Limb (tissue), 2 donors: Measurements from ENCODE around the gene FNIP2.
"Not testable (repeated sequence)": the region's sequence is repeated elsewhere in the genome, so short reads cannot be mapped to it uniquely, and the experiment has no call there.

Experiments used
- DNase-seq, 2 donors: peaks; one replicate each; pipeline ENCODE4 v3.0.0-alpha.2; 2016; ENCODE audit errors: extremely low spot score in 2 of 2

FNIP2 gene

GRCh38 chr4:158912390-158912789 is 143.6 kb downstream of the FNIP2 start:
- no peak for DNase-seq

GRCh38 chr4:158912806-158913205 is 144.0 kb downstream of the FNIP2 start:
- no peak for DNase-seq

- no peak for DNase-seq
Observed at GRCh38 chr4:158913766-158914165, 144.9 kb downstream of the FNIP2 start.

GRCh38 chr4:158914218-158914617 is 145.4 kb downstream of the FNIP2 start:
- DNase-seq = no peak

- DNase-seq = no peak
Observed at GRCh38 chr4:158915683-158916241, 146.9 kb downstream of the FNIP2 start.

GRCh38 chr4:158920452-158920996 is 151.7 kb downstream of the FNIP2 start:
- not testable (repeated sequence) for DNase-seq

- DNase-seq = not testable (repeated sequence)
Observed at GRCh38 chr4:158927774-158928173, 158.9 kb downstream of the FNIP2 start.

GRCh38 chr4:158929939-158930638 is 161.3 kb downstream of the FNIP2 start:
- DNase-seq = no peak

GRCh38 chr4:158930639-158930972 is 161.8 kb downstream of the FNIP2 start:
- DNase-seq = no peak

GRCh38 chr4:158933236-158933635 is 164.4 kb downstream of the FNIP2 start:
- DNase-seq = no peak

- no peak for DNase-seq
Observed at GRCh38 chr4:158934996-158935669, 166.3 kb downstream of the FNIP2 start.

- no peak for DNase-seq
Observed at GRCh38 chr4:158936238-158936637, 167.4 kb downstream of the FNIP2 start.

- peak in 1 of 2 donors; percentile 23 for DNase-seq
Observed at GRCh38 chr4:158938220-158939044, 169.6 kb downstream of the FNIP2 start.

- DNase-seq = no peak
Observed at GRCh38 chr4:158940271-158940670, 171.4 kb downstream of the FNIP2 start.

GRCh38 chr4:158941321-158941720 is 172.5 kb downstream of the FNIP2 start:
- DNase-seq = no peak

- no peak for DNase-seq
Observed at GRCh38 chr4:158941895-158942294, 173.1 kb downstream of the FNIP2 start.

GRCh38 chr4:158945529-158946108 is 176.8 kb downstream of the FNIP2 start:
- no peak for DNase-seq

GRCh38 chr4:158946825-158947224 is 178.0 kb downstream of the FNIP2 start:
- no peak for DNase-seq

- DNase-seq = no peak
Observed at GRCh38 chr4:158948071-158948470, 179.2 kb downstream of the FNIP2 start.

- no peak for DNase-seq
Observed at GRCh38 chr4:158949099-158949498, 180.3 kb downstream of the FNIP2 start.

- DNase-seq = not testable (repeated sequence)
Observed at GRCh38 chr4:158952221-158952774, 183.5 kb downstream of the FNIP2 start.
